Inferior parietal cortex (tissue), 1 donor: ENCODE results near the gene TUSC2.

Experiments
- DNase-seq: peaks from one replicate; pipeline ENCODE4 v3.0.0-alpha.2; 2016; ENCODE audit errors: extremely low spot score

TUSC2 gene

GRCh38 chr3:50336452-50337174, 8.6 kb upstream of the TUSC2 start:
- DNase-seq = no peak

DNA sequence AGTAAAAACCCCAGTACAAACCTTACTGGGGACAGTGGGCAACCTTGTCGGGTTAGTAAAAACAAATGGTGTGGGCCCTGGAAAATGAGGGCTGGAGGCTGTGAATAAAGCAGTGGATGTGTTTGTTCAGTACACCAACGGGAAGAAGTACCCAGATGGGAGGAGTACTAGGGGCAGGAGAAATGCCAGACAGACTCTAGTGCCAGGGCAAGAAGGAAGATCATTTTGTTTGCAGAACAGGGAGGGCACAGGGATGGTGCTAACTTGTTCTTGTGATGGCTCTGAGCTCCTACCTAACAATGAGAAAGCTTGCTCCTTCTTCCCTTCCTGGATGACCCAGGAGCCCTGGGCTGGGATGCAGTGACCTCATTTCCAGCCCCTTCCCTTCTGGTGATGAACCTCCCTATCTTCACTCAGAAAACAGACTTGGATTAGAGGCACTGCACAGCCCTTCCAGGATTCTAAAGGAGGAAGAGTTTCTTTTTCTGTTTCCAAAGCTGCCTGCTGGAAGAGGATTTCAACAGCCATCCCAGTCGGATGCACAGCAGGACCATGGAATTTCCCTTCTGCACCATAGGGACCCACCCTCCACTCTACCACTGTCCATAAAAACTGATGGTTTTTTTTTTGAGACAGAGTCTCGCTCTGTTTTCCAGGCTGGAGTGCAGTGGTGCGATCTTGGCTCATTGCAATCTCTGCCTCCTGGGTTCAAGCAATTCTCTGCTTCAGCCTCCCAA, 6.5 kb upstream of the TUSC2 start:
- DNase-seq = no peak

- DNase-seq = no peak
Measured at GRCh38 chr3:50333744-50334328, 5.8 kb upstream of the TUSC2 start.

DNA sequence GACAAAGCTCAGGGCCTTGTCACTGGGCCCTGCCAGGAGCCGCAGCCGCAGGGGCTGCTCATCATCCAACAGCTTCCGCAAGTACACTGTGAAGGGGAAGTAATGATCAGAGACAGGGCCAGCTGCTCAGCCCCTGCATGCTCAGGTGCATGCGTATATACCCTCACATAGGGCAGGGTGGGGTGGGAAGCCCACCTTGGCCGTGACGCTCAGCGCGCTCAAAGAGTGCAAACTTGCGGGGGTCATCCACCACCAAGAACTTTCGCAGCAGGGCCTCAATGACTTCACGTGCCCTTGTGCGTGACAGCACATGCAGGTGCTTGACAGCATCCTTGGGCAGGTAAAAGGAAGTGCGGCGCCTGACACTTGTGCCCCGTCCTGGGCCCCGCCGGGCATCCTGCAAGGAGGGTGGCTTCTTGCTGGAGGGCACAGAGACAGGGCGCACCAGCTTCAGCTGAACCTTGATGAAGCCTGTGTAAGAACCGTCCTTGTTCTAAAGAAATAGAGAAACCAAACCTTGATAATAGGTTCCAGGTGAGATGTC, 3.4 kb upstream of the TUSC2 start:
- no peak for DNase-seq

DNA sequence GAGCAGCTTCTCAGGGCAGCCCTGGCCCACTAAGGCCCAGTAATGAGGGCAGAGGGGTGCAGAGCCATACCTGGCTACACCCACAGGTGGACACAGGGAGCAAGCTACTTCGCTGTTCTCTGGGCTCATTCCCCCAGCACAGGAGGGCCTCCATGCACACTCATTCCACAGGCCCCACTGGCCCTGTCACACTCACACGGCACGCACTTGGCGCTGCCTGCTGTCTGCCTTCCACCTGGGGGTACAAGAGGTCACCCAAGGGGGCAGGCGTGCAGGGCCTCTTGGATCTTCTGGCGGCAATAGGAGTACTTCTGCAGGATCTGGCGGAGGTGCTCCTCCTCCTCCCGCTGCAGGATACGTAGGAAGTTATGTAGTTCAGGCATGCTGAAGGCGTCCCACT, 2.3 kb upstream of the TUSC2 start:
- DNase-seq = no peak

GRCh38 chr3:50327129-50327528, 894 bp downstream of the TUSC2 start:
- DNase-seq = no peak

- no peak for DNase-seq
Measured at GRCh38 chr3:50326182-50326541, 1.9 kb downstream of the TUSC2 start.

- DNase-seq = no peak
Measured at GRCh38 chr3:50325497-50326181, 2.4 kb downstream of the TUSC2 start.

GRCh38 chr3:50325113-50325480, 2.9 kb downstream of the TUSC2 start:
- DNase-seq = no peak

DNA sequence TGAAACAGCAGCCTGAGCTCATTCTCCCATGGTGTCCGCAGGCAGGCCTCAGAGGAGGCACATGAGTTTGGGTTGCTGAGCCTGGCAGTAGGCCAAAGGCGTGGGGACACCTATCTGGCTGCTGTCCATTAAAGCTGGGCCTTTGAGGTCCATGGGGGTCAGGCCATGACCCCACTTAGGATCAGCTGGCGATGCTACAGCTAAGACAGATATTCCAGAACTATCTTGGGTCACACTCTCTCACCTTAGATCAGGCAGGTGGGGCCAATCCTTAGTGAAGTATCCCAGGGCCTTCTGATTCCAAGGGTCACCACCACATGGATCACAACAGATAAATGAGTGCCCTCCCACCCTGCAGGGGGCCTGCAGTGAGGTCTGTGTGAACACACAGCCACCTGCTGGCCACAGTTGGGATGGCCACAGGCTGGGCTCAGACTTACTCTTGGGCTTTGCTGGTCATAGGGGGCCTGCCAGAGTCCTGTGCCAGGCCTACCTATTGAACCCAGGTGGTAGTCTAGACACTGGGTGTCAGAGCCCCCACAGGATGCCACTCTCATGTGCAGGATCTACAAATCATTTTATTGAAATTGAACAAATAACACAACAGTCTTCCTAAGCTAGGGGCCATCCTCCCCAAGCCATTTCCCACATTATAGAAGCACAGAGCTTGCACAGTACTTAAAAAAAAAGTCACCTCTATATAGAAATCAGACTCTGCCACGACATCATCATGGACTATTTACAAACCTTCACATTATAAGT, 3.5 kb downstream of the TUSC2 start:
- DNase-seq = peak; percentile 73

DNA sequence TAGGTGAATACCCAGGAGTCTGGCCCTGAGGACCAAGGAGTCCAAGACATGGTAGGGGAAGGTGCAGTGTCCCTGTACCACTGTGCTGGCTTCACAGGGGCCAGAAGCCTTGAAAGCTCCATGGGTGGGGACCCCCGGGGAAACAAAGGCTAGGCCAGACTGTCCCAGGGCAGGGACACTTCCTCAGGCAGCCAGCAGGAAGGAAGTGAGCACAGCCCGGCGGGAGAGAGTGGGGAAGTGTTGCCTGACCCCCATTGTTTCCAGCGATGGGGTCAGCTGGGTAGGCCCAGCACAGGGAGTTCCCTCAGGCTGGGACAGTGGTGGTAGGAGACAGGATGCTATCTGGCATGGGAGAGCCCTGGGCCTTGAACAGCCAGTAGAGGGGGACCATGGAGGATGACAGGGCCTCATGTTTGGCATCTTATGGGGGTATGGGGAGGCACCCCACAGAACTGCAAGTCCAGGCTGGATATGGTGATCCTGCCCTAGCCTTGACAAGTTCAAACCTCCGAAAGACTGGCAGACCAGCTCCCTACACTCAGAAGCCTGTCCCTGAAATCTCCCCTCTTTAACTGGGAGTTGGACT, 4.3 kb downstream of the TUSC2 start:
- DNase-seq = no peak

- no peak for DNase-seq
Measured at GRCh38 chr3:50323092-50323600, 4.9 kb downstream of the TUSC2 start.

- no peak for DNase-seq
Measured at GRCh38 chr3:50322386-50323091, 5.5 kb downstream of the TUSC2 start, which contains the start of gene HYAL2. Gene HYAL2, minus strand, starts transcription at chr3:50322745. Its CDS starts 2,256 bp downstream, at chr3:50320489.

DNA sequence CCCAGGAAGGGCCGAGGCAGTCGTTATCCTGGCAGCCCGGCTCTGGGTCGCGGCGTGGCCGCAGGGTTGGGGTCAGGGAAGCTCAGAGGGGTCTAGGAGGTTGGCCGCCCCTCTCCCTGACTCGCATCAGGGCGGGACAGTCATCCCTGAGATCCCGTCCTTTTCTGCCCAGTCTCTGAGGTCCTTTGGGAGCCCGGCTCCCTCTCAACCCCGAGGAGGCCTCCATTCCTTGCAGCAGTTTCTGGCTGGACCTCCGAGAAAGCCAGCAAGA, 6.0 kb downstream of the TUSC2 start:
- no peak for DNase-seq

- DNase-seq = peak; percentile 82
Measured at GRCh38 chr3:50321336-50322114, 6.5 kb downstream of the TUSC2 start.

DNA sequence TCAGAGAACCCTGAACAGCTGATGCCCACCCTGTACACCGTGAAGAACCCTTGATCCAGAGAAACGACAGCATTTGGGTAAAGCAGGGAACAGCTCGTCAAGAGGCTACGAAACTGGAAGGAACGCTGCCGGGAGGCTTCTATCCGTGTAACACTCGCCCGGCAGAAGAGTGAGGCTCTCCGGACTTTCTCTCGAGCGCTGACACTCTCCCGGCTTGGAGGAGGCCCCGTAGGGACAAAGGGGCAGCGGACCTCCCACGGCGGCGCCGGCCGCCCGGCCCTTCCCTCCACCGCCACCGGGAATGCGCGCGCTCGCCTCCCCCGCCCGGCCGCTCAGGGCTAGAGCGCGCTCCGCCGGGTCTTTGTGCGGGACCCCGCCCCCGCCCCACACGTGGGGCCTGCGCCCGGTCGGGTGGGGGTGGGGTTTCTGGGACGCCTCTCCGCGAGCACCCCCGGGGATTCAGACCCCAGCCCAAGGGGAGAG, 7.1 kb downstream of the TUSC2 start:
- peak; percentile 72 for DNase-seq

DNA sequence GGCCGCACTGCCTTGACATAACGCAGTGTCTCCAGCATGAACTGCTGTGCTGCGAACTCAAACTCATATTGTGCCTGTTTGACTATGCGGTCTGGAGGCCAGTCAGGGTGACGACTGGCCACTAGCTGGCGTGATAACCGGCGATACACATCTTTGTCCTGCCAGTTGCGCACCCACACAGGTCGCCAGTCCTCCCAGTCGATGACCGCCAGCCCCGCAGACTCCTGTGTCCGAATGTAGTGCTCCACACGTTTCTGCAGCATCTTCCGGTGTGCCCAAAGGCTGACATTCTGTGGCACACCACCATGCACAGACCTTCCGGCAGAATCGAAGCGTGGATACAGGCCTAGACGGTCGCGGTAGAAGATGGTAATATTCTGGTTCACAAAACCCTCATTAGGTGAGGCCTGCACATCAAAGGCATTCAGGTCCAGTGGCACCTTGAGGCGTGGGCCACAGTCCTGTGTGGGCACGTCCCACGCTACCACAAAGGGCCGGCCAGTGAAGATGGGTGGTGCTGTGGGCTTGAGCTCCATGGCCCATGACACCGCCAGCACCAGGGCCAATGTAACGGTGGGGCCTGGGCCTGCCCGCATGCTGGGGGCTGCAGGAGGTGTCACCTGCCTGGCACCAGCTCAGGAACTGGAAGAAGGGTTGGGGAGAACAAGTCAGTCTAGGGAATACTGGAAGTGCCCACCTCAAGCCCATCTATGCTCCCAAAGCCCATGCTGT, 8.0 kb downstream of the TUSC2 start:
- DNase-seq = no peak

DNA sequence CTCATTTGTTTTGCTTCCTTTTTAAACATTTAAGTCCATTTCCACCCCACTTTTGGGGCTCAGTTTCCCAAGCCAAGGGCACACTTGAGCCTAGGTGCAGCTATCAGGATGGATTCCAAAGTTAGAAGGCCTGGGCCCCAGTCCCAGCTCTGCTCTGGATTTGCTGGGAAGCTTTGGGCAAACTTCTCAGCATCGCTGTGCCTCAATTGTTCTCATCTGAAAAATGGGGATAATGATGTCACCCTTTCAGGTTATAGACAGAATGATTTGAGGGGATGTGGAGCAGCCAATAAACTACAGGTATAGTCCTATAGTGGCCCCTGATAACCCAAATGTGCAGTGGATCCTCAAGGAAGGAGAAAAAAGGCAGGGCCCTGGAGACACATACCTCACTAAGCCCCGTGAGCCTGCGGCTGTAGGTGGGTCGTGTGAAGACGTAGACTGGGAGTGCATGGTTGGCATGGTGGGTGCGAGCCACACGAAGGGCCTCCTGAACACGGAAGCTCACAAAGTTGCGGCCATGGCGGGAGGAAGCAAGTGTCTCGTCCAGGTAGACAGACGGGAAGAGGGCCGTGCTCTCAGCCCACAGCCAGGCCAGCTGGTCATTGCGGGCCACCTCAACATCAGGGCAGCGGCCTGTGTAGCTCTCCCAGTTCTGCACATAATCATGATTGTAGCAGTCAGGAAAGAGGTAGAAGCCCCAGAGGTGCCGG, 8.7 kb downstream of the TUSC2 start:
- no peak for DNase-seq
